ENCODE data around the gene SH3BP5. TPM values are rescaled to one million over a fixed set of nuclear protein-coding genes. Genes with fewer than 3 reads are reported as not detected.

SH3BP5 gene
- total RNA-seq, 1 experiment from 2014 or later: 13.9 TPM

DNA sequence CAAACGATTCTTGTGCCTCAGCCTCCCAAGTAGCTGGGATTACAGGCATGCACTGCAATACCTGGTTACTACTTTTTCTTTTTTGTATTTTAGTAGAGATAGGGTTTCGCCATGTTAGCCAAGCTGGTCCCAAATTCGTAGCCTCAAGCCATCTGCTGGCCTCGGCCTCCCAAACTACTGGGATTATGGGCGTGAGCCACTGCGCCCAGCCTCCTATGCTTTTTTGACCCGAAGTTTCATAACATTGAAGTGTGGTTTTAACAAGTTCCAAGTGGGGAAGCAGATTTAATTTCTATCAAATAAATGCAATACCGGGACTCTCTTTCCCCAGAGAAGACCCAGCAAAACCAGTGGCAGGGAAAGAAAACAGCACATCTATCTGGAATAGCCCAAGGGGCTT, 13.7 kb downstream of the SH3BP5 start (continued):
- TF ChIP-seq, protein P1, sequence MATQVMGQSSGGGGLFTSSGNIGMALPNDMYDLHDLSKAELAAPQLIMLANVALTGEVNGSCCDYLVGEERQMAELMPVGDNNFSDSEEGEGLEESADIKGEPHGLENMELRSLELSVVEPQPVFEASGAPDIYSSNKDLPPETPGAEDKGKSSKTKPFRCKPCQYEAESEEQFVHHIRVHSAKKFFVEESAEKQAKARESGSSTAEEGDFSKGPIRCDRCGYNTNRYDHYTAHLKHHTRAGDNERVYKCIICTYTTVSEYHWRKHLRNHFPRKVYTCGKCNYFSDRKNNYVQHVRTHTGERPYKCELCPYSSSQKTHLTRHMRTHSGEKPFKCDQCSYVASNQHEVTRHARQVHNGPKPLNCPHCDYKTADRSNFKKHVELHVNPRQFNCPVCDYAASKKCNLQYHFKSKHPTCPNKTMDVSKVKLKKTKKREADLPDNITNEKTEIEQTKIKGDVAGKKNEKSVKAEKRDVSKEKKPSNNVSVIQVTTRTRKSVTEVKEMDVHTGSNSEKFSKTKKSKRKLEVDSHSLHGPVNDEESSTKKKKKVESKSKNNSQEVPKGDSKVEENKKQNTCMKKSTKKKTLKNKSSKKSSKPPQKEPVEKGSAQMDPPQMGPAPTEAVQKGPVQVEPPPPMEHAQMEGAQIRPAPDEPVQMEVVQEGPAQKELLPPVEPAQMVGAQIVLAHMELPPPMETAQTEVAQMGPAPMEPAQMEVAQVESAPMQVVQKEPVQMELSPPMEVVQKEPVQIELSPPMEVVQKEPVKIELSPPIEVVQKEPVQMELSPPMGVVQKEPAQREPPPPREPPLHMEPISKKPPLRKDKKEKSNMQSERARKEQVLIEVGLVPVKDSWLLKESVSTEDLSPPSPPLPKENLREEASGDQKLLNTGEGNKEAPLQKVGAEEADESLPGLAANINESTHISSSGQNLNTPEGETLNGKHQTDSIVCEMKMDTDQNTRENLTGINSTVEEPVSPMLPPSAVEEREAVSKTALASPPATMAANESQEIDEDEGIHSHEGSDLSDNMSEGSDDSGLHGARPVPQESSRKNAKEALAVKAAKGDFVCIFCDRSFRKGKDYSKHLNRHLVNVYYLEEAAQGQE (IDR thresholded peaks at IDR 0.05; ENCODE audit: low read depth): no peak
- TF ChIP-seq EZH2 (IDR thresholded peaks at IDR 0.05) (no peak), ELF1 (IDR thresholded peaks at IDR 0.05; ENCODE audit: borderline replicate concordance, low read depth) (no peak)
- TF ChIP-seq, protein P2, sequence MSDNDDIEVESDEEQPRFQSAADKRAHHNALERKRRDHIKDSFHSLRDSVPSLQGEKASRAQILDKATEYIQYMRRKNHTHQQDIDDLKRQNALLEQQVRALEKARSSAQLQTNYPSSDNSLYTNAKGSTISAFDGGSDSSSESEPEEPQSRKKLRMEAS (IDR thresholded peaks at IDR 0.05): no peak

DNA sequence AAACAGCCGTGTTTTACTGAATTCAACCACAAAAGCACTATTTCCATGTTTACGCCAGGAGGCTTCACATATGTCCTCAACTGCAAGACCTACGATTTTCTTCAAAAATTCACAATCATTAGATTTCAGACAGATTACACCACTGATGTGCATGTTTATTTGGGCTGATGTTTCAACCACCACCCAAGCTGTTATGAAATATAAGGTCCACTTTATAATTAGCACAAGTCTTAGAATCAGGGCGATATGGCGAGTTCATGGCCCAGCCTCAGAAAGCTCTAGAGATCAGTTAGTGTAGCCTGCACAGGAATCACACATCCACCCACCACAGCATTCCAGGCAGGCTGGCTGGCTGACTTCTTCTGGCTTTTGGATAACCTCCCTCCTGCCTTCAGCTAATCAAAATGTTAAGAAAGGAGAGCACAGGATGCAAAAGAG, 15.4 kb downstream of the SH3BP5 start:
- H3K4me1 ChIP-seq (ENCODE audit: control insufficient read depth in 1 of 2, insufficient read depth in 2 of 2, low read length in 2 of 2): peaks cover 5 to 15% of the 10 kb centered on the region in 2 experiments
- no peaks in the 10 kb centered on the region for H4K20me1 ChIP-seq (ENCODE audit: insufficient read depth)
- no peaks in the 10 kb centered on the region for H3K9me3 ChIP-seq (ENCODE audit: control insufficient read depth in 1 of 2, insufficient read depth in 1 of 2, low read depth in 1 of 2, low read length in 2 of 2)
- H3K4me3 ChIP-seq (replicated peaks in 1 of 2; ENCODE audit: low read depth in 1 of 2, low read length in 2 of 2): no peak overlapping the region
- no peak for DNase-seq (ENCODE audit: low read depth, low spot score)
- H3K36me3 ChIP-seq (ENCODE audit: control insufficient read depth in 1 of 2, insufficient read depth in 2 of 2, low read length in 2 of 2): no peaks in the 10 kb centered on the region
- H2AFZ ChIP-seq (ENCODE audit: low read depth, low read length, poor library complexity, severe bottlenecking): no peak overlapping the region
- no TSS peak for BruUV-seq (replicated peaks)
- CTCF ChIA-PET: interaction anchor here (1.3 kb wide), 1 partner anchor 16 kb away, joined by 5 read pairs; the partner anchor contains the start of gene SH3BP5
- H3K4me2 ChIP-seq (ENCODE audit: low read length): no peak overlapping the region
- H3K27ac ChIP-seq (ENCODE audit: low read depth, low read length): no peak overlapping the region
- H3K9me2 ChIP-seq (ENCODE audit: insufficient read depth): no peaks in the 10 kb centered on the region
- H3K9ac ChIP-seq (ENCODE audit: low read length): no peak overlapping the region
- RAD21 ChIA-PET (ENCODE audit: low non-redundant PET in 1 of 2, low total read pairs in 2 of 2, uncharacterized antibody in 2 of 2, unreplicated experiment in 2 of 2): no interaction called here
- TF ChIP-seq EGR1 (IDR thresholded peaks at IDR 0.05; ENCODE audit: low read depth): no peak
- TF ChIP-seq RAD21 (IDR thresholded peaks at IDR 0.05; ENCODE audit: low read depth): no peak
- TF ChIP-seq EZH2 (IDR thresholded peaks at IDR 0.05): no peak
- TF ChIP-seq, protein P3, sequence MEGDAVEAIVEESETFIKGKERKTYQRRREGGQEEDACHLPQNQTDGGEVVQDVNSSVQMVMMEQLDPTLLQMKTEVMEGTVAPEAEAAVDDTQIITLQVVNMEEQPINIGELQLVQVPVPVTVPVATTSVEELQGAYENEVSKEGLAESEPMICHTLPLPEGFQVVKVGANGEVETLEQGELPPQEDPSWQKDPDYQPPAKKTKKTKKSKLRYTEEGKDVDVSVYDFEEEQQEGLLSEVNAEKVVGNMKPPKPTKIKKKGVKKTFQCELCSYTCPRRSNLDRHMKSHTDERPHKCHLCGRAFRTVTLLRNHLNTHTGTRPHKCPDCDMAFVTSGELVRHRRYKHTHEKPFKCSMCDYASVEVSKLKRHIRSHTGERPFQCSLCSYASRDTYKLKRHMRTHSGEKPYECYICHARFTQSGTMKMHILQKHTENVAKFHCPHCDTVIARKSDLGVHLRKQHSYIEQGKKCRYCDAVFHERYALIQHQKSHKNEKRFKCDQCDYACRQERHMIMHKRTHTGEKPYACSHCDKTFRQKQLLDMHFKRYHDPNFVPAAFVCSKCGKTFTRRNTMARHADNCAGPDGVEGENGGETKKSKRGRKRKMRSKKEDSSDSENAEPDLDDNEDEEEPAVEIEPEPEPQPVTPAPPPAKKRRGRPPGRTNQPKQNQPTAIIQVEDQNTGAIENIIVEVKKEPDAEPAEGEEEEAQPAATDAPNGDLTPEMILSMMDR (IDR thresholded peaks at IDR 0.05 in 2 of 3, conservative IDR thresholded peaks at IDR 0.05 in 1 of 3; ENCODE audit: borderline replicate concordance in 1 of 3, insufficient read depth in 1 of 3, low read depth in 2 of 3, low read length in 2 of 3): no peak
- TF ChIP-seq EZH2phosphoT487 (IDR thresholded peaks at IDR 0.05; ENCODE audit: borderline replicate concordance): no peak
- TF ChIP-seq ELF1 (IDR thresholded peaks at IDR 0.05; ENCODE audit: borderline replicate concordance, low read depth): no peak
- TF ChIP-seq, protein P2 (IDR thresholded peaks at IDR 0.05): no peak
- TF ChIP-seq TCF7L2 (IDR thresholded peaks at IDR 0.05; ENCODE audit: borderline replicate concordance, extremely low read depth, insufficient read depth, insufficient read length): no peak
- ATAC-seq: no peak
- POLR2A ChIA-PET: no interaction called here
- H3K79me2 ChIP-seq (ENCODE audit: insufficient read depth, low read length): peaks cover 20% of the 10 kb centered on the region; the same call in 1 of the 2 replicates
- intact Hi-C loops (cut with micrococcal nuclease): no loop called here
- no peaks in the 10 kb centered on the region for H3K27me3 ChIP-seq (ENCODE audit: insufficient read depth, low read length)
